OCI-LY3 (cell line): ENCODE measurements around the gene SPAAR.

Source experiments
- EZH2phosphoT487 ChIP-seq: fragments of 200-600 bp; shearing (Covaris generic); IDR thresholded peaks from 2 replicates; pipeline ENCODE4 v1.6.1; 2018; ENCODE audit warnings: antibody characterized with exemption, mixed run types, low read depth
- TF ChIP-seq, protein P1 (sequence below): fragments of 200-600, 300-600 bp; sonication (generic); IDR thresholded peaks from 2 replicates; pipeline ENCODE4 v1.5.1; 2014; ENCODE audit warnings: antibody characterized with exemption, low read length, low read depth

DNA sequence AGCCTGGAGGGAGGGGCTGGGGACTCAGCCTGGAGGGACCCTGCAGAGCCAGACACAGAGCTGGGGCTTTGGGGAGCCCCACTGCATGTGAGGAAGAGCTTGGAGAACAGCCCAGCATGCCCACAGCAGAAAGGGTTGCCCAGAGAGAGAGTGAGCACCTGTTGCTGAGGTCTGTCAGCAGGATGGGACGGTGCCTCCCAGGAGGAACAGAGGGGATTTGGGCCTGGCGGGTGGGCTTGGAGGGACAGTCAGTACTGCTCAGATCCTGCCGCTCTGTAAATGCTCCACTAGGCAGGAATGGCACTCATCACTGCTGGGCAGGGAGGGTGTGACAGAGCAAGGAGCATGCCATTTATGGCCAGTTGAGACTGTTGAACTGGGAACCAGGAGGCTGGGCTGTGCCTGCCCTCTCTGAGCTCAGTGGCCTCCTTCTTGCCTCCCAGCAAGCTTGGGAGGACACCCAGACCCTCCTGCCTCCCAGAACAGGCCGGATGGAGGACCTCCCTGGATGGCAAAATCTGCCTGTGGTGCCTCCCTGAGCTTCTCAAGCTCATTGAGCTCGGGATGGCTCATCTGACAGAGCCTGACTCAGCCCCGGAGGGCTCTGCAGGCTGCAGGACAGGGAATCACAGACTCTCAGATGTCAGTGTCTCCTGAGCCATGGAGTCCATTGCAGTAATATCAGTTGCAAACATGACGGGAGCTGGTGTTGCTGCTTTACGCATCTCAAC is 4.1 kb upstream of the SPAAR start:
- TF ChIP-seq, protein P1, sequence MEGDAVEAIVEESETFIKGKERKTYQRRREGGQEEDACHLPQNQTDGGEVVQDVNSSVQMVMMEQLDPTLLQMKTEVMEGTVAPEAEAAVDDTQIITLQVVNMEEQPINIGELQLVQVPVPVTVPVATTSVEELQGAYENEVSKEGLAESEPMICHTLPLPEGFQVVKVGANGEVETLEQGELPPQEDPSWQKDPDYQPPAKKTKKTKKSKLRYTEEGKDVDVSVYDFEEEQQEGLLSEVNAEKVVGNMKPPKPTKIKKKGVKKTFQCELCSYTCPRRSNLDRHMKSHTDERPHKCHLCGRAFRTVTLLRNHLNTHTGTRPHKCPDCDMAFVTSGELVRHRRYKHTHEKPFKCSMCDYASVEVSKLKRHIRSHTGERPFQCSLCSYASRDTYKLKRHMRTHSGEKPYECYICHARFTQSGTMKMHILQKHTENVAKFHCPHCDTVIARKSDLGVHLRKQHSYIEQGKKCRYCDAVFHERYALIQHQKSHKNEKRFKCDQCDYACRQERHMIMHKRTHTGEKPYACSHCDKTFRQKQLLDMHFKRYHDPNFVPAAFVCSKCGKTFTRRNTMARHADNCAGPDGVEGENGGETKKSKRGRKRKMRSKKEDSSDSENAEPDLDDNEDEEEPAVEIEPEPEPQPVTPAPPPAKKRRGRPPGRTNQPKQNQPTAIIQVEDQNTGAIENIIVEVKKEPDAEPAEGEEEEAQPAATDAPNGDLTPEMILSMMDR: no peak
- no peak for TF ChIP-seq EZH2phosphoT487
